HepG2 (cell line): Measurements from ENCODE around the gene FIZ1. TPM values are rescaled to one million over a fixed set of nuclear protein-coding genes. Genes with fewer than 3 reads are reported as not detected.

ENCODE experiments used
- ATAC-seq: fragments of 200-7000 bp; cut with Tn5 transposase; 3 replicates; pipeline ENCODE4 v1.9.1; 2020; ENCODE audit warnings: mild to moderate bottlenecking, moderate library complexity
- BruUV-seq: library from RNA; stranded (reverse); fragments of 400-500 nt; replicated peaks from 2 replicates; lab custom pipeline; 2021; lab: Mats Ljungman, UMichigan
- CTCF ChIA-PET: fragments of 300-600 bp; formaldehyde crosslinking; extraction: SDS; loops from one replicate; lab custom pipeline; 2021; ENCODE audit warnings: low total read pairs, inconsistent platforms, low intra/inter-chr PET ratio; lab: Yijun Ruan, JAX
- POLR2A ChIA-PET: fragments of 350-600 bp; sonication (Branson Sonifier 250); formaldehyde crosslinking; loops from one replicate; lab custom pipeline; 2020; ENCODE audit warnings: antibody characterized with exemption, inconsistent platforms; lab: Yijun Ruan, JAX
- DNase-seq: peaks from one replicate; pipeline ENCODE4 v3.0.0-alpha.2; 2015; ENCODE audit warnings: low spot score
- FAIRE-seq: peaks from 3 replicates; lab custom pipeline; 2011; peaks lifted over from hg19 to GRCh38; lab: Jason Lieb, UNC
- H2AFZ ChIP-seq: one replicate; pipeline ENCODE4 v1.6.1; 2011; ENCODE audit warnings: low read length, inconsistent platforms
- H3K27ac ChIP-seq: fragments of 300-600 bp; 3 replicates; pipeline ENCODE4 v1.8.0; 2011; ENCODE audit warnings: mixed run types, mild to moderate bottlenecking, mixed read lengths, low read length, inconsistent platforms; ENCODE audit not compliant: insufficient read depth; ENCODE audit errors: extremely low read length
- H3K27me3 ChIP-seq, 2 experiments: fragments of 200-600 bp in 1 of 2; 2 replicates in 1 of 2; 3 replicates in 1 of 2; pipeline versions ENCODE4 v1.6.0 to v1.8.0; 2011; ENCODE audit warnings: low read length in 2 of 2, mild to moderate bottlenecking in 2 of 2, moderate library complexity in 2 of 2, inconsistent platforms in 1 of 2; ENCODE audit not compliant: insufficient read depth in 2 of 2, control insufficient read depth in 1 of 2
- H3K36me3 ChIP-seq, 2 experiments: fragments of 200-600 bp in 1 of 2; replicated peaks in 1 of 2; 2 replicates in 1 of 2; 3 replicates in 1 of 2; pipeline versions ENCODE4 v1.5.1 to v1.8.0; 2011; ENCODE audit warnings: low read length in 2 of 2, inconsistent platforms in 1 of 2; ENCODE audit not compliant: insufficient read depth in 2 of 2, control insufficient read depth in 1 of 2
- H3K4me1 ChIP-seq: 2 replicates; pipeline ENCODE4 v1.5.1; 2012; ENCODE audit warnings: low read length, inconsistent platforms; ENCODE audit not compliant: insufficient read depth
- H3K4me2 ChIP-seq: 2 replicates; pipeline ENCODE4 v1.6.0; 2011; ENCODE audit warnings: low read depth, low read length, inconsistent platforms
- H3K4me3 ChIP-seq, 3 experiments: fragments of 200-600 bp in 1 of 3; sonication (generic), shearing (Covaris generic) in 1 of 3; replicated peaks in 1 of 3; 2 replicates each; pipeline ENCODE4 v1.5.1; 2011 to 2016; ENCODE audit warnings: low read length in 3 of 3, inconsistent platforms in 2 of 3, low read depth in 2 of 3, mild to moderate bottlenecking in 2 of 3, control low read depth in 1 of 3, mixed read lengths in 1 of 3; ENCODE audit not compliant: insufficient read depth in 1 of 3
- H3K79me2 ChIP-seq: one replicate; pipeline ENCODE4 v1.6.1; 2011; ENCODE audit warnings: low read length, inconsistent platforms; ENCODE audit not compliant: insufficient read depth
- H3K9ac ChIP-seq: 2 replicates; pipeline ENCODE4 v1.6.0; 2011; ENCODE audit warnings: mild to moderate bottlenecking, low read depth, low read length, inconsistent platforms; ENCODE audit not compliant: insufficient read depth
- H3K9me3 ChIP-seq: 2 replicates; pipeline ENCODE4 v1.5.1; 2012; ENCODE audit warnings: mild to moderate bottlenecking, low read length
- H4K20me1 ChIP-seq: 2 replicates; pipeline ENCODE4 v1.6.0; 2011; ENCODE audit warnings: inconsistent platforms, mild to moderate bottlenecking, low read length, moderate library complexity; ENCODE audit not compliant: insufficient read depth
- CCDC6 ChIP-seq: sonication (generic); formaldehyde crosslinking; IDR thresholded peaks from 2 replicates; pipeline ENCODE4 v1.8.1; 2022; ENCODE audit warnings: mild to moderate bottlenecking, missing genetic modification reagents, moderate library complexity
- DNMT1 ChIP-seq: sonication (generic); formaldehyde crosslinking; IDR thresholded peaks from 2 replicates; pipeline ENCODE4 v1.5.1; 2020; ENCODE audit warnings: mild to moderate bottlenecking, missing genetic modification reagents
- GATAD1 ChIP-seq: IDR thresholded peaks from 2 replicates; pipeline ENCODE4 v1.6.1; 2016; ENCODE audit warnings: missing genetic modification reagents, missing compliant biosample characterization
- KDM3A ChIP-seq: IDR thresholded peaks from 2 replicates; pipeline ENCODE4 v1.6.1; 2018; ENCODE audit warnings: low read depth, missing compliant biosample characterization
- LBX2 ChIP-seq: sonication (generic); formaldehyde crosslinking; IDR thresholded peaks from 2 replicates; pipeline ENCODE4 v1.5.0; 2020; ENCODE audit warnings: missing genetic modification reagents, mild to moderate bottlenecking, borderline replicate concordance
- MEF2D ChIP-seq: sonication (generic); formaldehyde crosslinking; IDR thresholded peaks from 2 replicates; pipeline ENCODE4 v1.5.1; 2020; ENCODE audit warnings: mild to moderate bottlenecking, missing genetic modification reagents
- PHB2 ChIP-seq: fragments of 450-650 bp; IDR thresholded peaks from 2 replicates; pipeline ENCODE4 v1.6.1; 2018; ENCODE audit not compliant: partially characterized antibody
- RORA ChIP-seq: sonication (generic); formaldehyde crosslinking; IDR thresholded peaks from 2 replicates; pipeline ENCODE4 v1.5.0; 2020; ENCODE audit warnings: mild to moderate bottlenecking, missing genetic modification reagents, moderate library complexity
- SNAPC2 ChIP-seq: sonication (generic); formaldehyde crosslinking; IDR thresholded peaks from 2 replicates; pipeline ENCODE4 v1.8.1; 2022; ENCODE audit warnings: mild to moderate bottlenecking, missing genetic modification reagents
- STAG1 ChIP-seq: sonication (generic); formaldehyde crosslinking; IDR thresholded peaks from 2 replicates; pipeline ENCODE4 v1.4.0; 2020; ENCODE audit warnings: missing genetic modification reagents
- TEAD3 ChIP-seq: optimal IDR thresholded peaks from 2 replicates; pipeline ENCODE3; 2016; ENCODE audit warnings: borderline replicate concordance
- UBTF ChIP-seq: sonication (generic); formaldehyde crosslinking; IDR thresholded peaks from 2 replicates; pipeline ENCODE4 v1.4.0; 2020; ENCODE audit warnings: mild to moderate bottlenecking, missing genetic modification reagents
- XRCC5 ChIP-seq: fragments of 200-400 bp; formaldehyde crosslinking; optimal IDR thresholded peaks from 2 replicates; pipeline ENCODE3; 2017; ENCODE audit warnings: mild to moderate bottlenecking, low read length
- ZBTB20 ChIP-seq: sonication (generic); formaldehyde crosslinking; IDR thresholded peaks from 2 replicates; pipeline ENCODE4 v1.8.1; 2023; ENCODE audit warnings: missing genetic modification reagents, low read depth, mild to moderate bottlenecking, borderline replicate concordance
- ZNF253 ChIP-seq: sonication (generic); formaldehyde crosslinking; IDR thresholded peaks from 2 replicates; pipeline ENCODE4 v1.8.0; 2022; ENCODE audit warnings: mild to moderate bottlenecking, missing genetic modification reagents, borderline replicate concordance
- ZNF33B ChIP-seq: sonication (generic); formaldehyde crosslinking; IDR thresholded peaks from 2 replicates; pipeline ENCODE4 v1.5.1; 2020; ENCODE audit warnings: mild to moderate bottlenecking, missing genetic modification reagents
- ZNF468 ChIP-seq: sonication (generic); formaldehyde crosslinking; IDR thresholded peaks from 2 replicates; pipeline ENCODE4 v1.8.0; 2022; ENCODE audit warnings: mild to moderate bottlenecking, moderate library complexity, missing genetic modification reagents
- ZSCAN21 ChIP-seq: sonication (generic); formaldehyde crosslinking; IDR thresholded peaks from 2 replicates; pipeline ENCODE4 v1.8.0; 2022; ENCODE audit warnings: mild to moderate bottlenecking, missing genetic modification reagents, moderate library complexity, borderline replicate concordance
- WGBS: methylation state at CpG from one replicate; pipeline ENCODE4 v1.1.6; 2017; ENCODE audit warnings: low lambda C conversion rate; 5-methylcytosine and 5-hydroxymethylcytosine counted together
- in situ Hi-C: cut with HindIII; loops from 2 replicates; pipeline ENCODE4 v1.10.0; 2017; ENCODE audit warnings: low pct_unique_long_range_greater_than_20kb; ENCODE audit not compliant: extremely low pct_ligation_motif_present
- intact Hi-C: fragments of 100-400 bp; cut with micrococcal nuclease; formaldehyde crosslinking; loops from one replicate; pipeline ENCODE4 v1.10.0; 2022; ENCODE audit not compliant: unreplicated experiment
- polyA plus RNA-seq, 8 experiments: library from polyadenylated mRNA; depleted of rRNA in 3 of 8; stranded (reverse) in 7 of 8; unstranded in 1 of 8; fragments of >200 nt; fragmentation: Illumina TruSeq in 4 of 8; extraction: Trizol in 4 of 8; gene quantifications; 2 replicates each; pipeline versions ENCODE4 v1.2.1 to v1.2.3, GENCODE V29; 2011 to 2016; ENCODE audit warnings: low read depth in 4 of 8, missing spikeins in 1 of 8, mixed read lengths in 1 of 8; ENCODE audit not compliant: insufficient read depth in 1 of 8
- total RNA-seq, 5 experiments: library from RNA; depleted of rRNA; stranded (reverse); fragments of >200 nt; fragmentation: Illumina TruSeq; extraction: Trizol; gene quantifications; 2 replicates each; pipeline ENCODE4 v1.2.3, GENCODE V29; 2016; ENCODE audit warnings: low read depth in 1 of 5
- TF ChIP-seq, protein P1 (sequence below): sonication (generic); formaldehyde crosslinking; IDR thresholded peaks from 2 replicates; pipeline ENCODE4 v1.8.0; 2022; ENCODE audit warnings: mild to moderate bottlenecking, missing genetic modification reagents, borderline replicate concordance

Gene FIZ1
- total and polyA plus RNA-seq, 2 of the 13 experiments (the other 11 are each of a cell fraction or from before 2014, with no cell fraction given), result 3.6 to 5.9 TPM

GRCh38 chr19:55605637-55606470 lies 6.5 kb upstream of the FIZ1 start, which contains the start of gene ZNF865:
TSS of gene ZNF865 (plus strand) at chr19:55605647. CDS start at chr19:55613619, 7,972 bp downstream.
- intact Hi-C loops, result loop anchor here (1.0 to 10.0 kb wide), 2 partner anchors 51 to 89 kb away; no protein-coding TSS in a partner anchor
- peak within 1 kb of the TSS; percentile 84 for H3K9ac ChIP-seq
- H3K79me2 ChIP-seq, result peaks cover 15% of the 10 kb centered on the region
- peak within 1 kb of the TSS; percentile 81 for H3K27ac ChIP-seq
- ATAC-seq (peak; percentile 69), FAIRE-seq (peak; percentile 76), DNase-seq (peak; percentile 72)
- no TSS peak for BruUV-seq
- peaks cover 0 to 2% of the 10 kb centered on the region in 2 experiments; a peak in 1 of 5 replicates for H3K36me3 ChIP-seq
- peak within 1 kb of the TSS; percentile 81 to 85 (median 84) for H3K4me3 ChIP-seq
- CTCF ChIA-PET, result interaction anchor here (0.9 to 3.0 kb wide), 2 partner anchors 26 to 89 kb away, joined by 3 to 25 read pairs; no protein-coding TSS in a partner anchor
- in situ Hi-C loops, result loop anchor here (5.0 kb wide), 1 partner anchor 89 kb away; no protein-coding TSS in a partner anchor
- H3K4me2 ChIP-seq, result peak within 1 kb of the TSS; percentile 97
- H3K9me3 ChIP-seq, result no peaks in the 10 kb centered on the region
- WGBS, result 2% methylated on average over 16 of the region's 44 CpGs
- POLR2A ChIA-PET, result interaction anchor here (0.5 to 2.8 kb wide), 18 partner anchors 12 to 347 kb away, joined by 3 to 23 read pairs (median 5); partner anchors contain the start of genes ISOC2, PPP6R1, U2AF2 and ZNF628
- peaks cover 48% of the 10 kb centered on the region for H3K4me1 ChIP-seq
- H3K27me3 ChIP-seq, result no peaks in the 10 kb centered on the region; a peak in 1 of 5 replicates
- H2AFZ ChIP-seq, result no peak within 1 kb of the TSS
- H4K20me1 ChIP-seq, result no peaks in the 10 kb centered on the region
- TF ChIP-seq RORA (CRISPR knock-in tag) (no peak), CCDC6 (no peak), ZBTB20 (CRISPR knock-in tag) (0 out of 2 replicates have a peak, but pooled peaks have one; percentile 41), MEF2D (CRISPR knock-in tag) (peak; percentile 62; the same call in 1 of the 2 replicates), XRCC5 (peak; percentile 79), STAG1 (CRISPR knock-in tag) (peak; percentile 80), ZNF253 (CRISPR knock-in tag) (no peak), KDM3A (CRISPR knock-in tag) (no peak), GATAD1 (CRISPR knock-in tag) (peak; percentile 40), ZNF33B (no peak), PHB2 (no peak), TEAD3 (CRISPR knock-in tag) (peak; percentile 34), SNAPC2 (CRISPR knock-in tag) (no peak), UBTF (CRISPR knock-in tag) (0 out of 2 replicates have a peak, but pooled peaks have one; percentile 23), ZSCAN21 (CRISPR knock-in tag) (0 out of 2 replicates have a peak, but pooled peaks have one; percentile 23), DNMT1 (0 out of 2 replicates have a peak, but pooled peaks have one; percentile 58), ZNF468 (no peak), LBX2 (CRISPR knock-in tag) (no peak)
- TF ChIP-seq, protein P1, sequence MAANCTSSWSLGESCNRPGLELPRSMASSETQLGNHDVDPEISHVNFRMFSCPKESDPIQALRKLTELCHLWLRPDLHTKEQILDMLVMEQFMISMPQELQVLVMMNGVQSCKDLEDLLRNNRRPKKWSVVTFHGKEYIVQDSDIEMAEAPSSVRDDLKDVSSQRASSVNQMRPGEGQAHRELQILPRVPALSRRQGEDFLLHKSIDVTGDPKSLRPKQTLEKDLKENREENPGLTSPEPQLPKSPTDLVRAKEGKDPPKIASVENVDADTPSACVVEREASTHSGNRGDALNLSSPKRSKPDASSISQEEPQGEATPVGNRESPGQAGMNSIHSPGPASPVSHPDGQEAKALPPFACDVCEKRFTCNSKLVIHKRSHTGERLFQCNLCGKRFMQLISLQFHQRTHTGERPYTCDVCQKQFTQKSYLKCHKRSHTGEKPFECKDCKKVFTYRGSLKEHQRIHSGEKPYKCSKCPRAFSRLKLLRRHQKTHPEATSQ (CRISPR knock-in tag), result no peak
